GF-D8 (cell line): ENCODE results near the gene TMEM92.
"Not testable (repeated sequence)": the region's sequence is repeated elsewhere in the genome, so short reads cannot be mapped to it uniquely, and the experiment has no call there.

Experiments used
- DNase-seq: peaks from one replicate; lab custom pipeline; 2025; lab: John Stamatoyannopoulos, UW

Gene TMEM92

GRCh38 chr17:50262001-50262794 is 12.1 kb upstream of the TMEM92 start:
- no peak for DNase-seq

DNA sequence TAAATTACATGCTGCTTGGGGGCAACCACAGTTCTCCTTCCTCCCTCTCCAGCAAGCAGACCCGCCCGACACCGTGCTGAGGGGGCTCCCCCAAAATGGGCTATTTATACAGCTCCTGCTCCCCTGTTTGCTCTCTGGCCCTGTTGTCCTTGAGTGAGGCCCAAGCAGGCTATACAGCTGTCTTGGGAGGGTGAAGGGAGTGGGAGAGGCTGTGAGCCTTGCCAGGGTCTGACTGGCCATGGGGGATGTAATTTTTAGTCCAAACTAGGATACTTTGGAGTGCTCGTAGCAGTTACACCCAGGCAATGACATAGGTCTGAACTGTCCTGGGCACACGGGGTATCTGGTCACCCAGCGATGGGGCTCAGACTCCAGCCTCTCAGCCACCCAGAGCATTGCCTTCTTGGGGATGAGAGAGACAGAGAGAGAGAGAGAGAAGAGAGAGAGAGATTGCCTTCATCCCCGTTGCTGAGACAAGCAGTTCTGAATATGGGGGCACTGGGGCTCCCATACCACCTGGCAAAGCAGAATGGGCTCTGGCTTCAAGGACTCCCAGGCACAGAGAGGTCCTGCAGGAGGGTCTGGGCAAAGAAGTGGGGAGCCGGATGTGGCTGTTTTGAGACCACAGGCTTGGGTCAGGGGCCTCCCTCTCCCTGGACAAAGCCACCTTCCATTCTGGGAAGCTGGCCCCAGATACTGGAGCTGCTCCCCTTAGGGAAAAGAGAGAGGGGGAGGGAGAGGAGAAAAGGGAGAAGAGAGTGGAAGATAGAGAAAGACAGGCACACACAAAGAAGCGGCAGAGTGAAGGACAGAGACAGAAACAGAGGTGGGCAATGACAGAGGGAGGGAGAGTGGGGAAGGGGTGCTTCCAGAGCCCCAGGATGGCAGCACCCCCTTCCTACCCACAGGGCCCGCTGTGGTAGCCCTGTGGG is 10.7 kb upstream of the TMEM92 start:
- DNase-seq, result no peak

DNA sequence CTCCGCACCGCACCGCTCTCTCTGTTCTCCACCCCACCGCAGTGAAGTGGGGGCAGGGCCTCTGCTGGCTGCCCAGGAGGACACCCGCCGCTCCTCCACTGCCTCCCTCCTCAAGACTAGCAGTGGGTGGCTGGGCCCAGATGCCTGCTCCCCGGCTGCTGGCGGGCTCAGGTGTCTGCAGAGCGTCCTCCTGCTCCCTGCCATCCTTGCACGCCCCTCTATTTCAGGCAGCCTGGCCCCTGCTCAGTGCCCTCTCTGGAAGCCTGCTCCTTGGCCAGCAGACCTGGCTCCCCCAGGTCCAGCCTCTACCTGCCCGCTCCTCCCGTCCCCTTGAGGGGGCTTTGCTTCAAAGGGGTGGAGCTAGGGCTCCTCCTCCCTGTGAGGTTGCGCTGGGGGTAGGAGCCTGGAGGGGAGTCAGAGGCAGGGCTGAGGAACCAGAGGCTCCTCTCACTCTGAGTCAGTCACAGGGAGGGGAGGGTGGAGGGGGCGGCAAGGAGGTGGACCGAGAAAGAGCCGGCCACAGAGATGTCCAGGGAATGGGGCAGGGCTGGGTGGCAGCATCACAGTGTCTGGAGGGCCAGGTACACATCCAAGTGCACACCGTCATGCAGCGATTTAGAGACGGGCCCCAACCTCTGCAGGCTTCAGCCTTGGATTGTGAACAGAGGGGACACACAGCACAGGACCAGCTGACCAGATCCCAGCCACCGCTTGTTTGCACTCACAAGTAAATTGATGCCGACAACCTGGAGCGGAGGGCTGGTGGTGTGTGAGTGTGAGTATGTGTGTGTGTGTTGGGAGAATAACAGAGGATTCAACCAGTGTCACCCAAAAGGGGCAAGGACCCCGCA is 9.8 kb upstream of the TMEM92 start:
- no peak for DNase-seq

DNA sequence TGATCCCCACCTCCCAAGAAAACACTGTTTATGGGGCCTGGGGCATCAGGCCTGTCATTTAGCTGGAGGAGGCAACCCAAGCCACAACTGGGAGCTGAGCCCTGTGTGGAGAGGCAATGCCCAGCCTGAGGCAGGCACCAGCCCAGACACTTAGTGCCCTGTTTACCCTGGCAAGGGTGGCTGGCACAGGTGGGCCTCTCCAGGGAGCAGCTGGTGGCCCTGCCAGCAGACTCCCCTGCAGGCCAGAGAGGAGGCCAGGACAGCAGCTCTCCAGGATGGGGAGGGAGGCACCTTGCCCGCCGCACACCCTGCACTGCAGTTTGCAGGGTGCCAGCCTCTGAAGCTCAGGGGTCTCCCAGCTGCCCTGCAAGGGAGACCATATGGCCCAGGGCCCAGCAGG is 9.1 kb upstream of the TMEM92 start:
- DNase-seq, result no peak

GRCh38 chr17:50265690-50266315 is 8.5 kb upstream of the TMEM92 start:
- DNase-seq, result no peak

DNA sequence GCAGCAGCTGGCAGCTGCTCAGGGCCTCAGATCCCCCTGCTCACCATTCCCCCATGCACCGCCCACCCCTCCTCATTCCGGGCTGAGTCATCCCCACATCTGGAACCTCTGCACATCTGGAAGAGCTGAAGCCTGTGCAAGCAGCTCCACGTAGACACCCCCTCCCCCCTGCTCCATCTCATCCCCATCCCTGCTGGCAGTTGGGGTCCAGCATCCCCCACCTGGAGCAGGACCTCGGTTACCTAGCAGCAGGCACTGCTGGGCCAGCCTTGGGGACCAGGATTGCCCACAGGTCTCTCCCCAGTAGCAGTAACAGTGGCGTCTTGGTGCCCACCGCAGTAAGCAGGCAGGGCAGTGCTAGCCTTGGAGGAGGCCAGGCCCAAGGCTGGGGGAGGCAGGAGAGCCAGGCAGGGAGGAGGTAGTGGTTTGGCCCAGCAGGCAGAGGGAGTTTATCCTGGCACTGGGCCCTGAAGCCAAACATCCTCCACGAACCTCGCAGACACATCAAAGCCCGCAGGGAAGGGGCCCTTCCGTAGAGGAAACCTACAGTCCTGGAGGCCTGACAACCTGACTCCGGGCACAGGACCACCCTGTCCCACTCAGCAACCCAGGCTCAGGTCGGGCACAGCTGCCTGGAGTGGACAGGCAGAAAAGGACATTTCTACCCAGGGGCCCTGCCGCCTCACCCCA is 7.7 kb upstream of the TMEM92 start:
- DNase-seq, result no peak

GRCh38 chr17:50267074-50267841 is 7.0 kb upstream of the TMEM92 start:
- no peak for DNase-seq

DNA sequence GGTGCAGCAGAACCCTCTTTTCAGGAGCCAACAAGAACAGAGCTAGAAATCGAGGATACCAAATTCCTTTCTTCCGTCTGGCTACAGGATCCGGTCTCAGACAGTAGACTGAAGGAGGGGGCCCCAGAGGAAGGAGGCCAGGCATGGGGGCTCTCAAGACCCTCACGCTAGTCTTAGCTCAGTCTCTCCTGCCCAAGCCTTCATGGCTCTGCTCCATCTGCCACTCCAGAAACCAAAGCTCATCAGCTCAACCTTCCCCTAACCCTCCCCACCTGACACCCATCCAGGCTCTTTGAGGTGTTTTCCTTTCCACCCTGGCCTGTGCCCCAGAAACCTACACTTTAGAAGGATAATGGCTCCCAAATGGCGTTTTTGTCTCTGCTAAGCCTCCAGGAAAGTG is 6.2 kb upstream of the TMEM92 start:
- DNase-seq, result no peak

DNA sequence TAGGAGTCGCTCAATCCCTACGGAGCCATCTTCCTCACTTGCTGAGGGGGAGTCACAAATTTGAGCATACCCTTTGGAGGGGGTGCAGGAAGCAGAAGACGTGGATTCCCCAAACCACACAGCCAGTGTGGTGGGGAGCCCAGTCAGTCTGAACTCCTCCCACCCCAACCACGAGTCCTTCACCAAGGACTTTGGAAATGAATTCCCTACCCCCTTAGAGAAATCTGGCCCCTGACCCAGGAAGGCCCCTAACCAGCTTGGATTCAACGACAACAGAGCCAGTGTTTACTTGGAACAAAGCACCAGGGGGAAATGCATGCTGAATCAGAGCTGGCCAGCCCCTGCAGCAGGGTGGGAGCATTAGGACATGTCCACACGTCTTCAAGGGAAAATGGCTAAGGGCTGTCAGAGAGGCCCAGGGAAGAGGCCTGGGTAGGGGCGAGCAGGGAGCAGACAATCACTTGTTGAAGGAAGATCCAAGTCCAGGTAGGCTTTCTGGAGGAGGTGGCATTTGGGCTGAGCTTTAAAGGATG is 5.5 kb upstream of the TMEM92 start:
- DNase-seq, result no peak

- no peak for DNase-seq
Measured at GRCh38 chr17:50269477-50270434, 4.5 kb upstream of the TMEM92 start.

GRCh38 chr17:50270435-50271362 is 3.6 kb upstream of the TMEM92 start:
- no peak for DNase-seq

GRCh38 chr17:50271363-50271750 is 2.9 kb upstream of the TMEM92 start:
- DNase-seq, result not testable (repeated sequence)

DNA sequence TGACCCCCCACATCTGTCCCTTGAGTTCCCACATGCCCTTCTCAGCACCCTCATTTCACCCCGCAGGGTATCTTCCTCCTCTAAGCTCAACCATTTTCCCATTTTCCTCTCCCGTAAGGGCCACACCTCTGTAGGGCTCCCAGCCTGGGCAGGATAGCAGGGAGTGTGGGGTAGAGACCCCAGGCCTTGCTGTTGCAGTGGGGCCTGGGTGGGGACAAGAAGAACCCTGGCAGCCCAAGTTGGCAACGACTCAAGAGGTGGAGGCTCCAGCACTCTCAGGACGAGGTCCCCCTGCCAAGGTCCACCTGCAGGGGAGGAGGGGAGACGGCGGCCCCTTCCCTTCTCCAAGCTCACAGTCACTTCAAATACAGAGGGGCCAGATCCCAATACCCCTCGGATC is 2.0 kb upstream of the TMEM92 start:
- no peak for DNase-seq

DNA sequence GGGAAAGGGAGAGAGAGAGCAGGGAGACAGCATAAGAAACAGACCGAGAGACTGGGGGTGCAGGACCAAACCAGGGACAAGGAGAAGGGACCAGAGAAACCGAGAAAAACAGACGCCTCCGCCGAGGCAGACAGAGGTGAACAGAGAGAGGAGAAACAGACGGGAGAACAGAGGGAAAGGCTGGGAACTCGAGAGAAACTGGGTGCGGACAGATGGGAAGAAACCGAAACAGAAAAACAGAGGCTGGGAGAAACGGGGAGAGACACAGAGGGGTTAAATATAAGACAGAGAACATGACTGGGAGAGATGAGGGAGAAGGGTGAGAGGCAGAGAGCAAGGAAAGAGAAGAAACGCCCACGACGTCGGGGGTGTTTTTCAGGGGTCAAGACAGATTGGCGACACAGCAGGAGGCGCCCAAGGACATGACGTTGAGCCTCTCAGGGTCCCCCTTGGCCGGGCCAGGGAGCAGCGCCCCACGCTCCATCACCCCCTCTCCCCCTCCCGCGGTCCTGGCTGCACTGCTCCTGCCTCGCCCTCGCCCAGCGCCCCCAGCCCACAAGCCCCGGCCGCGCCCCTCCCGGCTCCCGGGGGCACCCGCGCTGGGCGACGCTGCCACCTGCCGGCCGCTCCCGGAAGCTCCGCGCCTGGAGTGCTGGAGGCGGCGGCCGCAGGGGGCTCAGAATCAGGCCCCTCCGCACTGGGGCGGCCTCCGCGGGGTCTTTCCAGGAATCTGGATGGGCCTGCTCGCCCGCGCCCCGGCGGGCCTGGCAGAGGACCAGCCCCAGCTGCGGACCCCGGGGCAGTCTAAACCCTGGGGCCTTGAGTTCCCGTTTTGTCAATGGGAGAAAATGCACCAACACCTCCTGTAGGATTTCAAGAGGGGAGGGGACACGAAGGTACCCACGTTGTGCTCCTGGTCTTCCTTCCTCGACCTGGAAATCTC is 1.3 kb upstream of the TMEM92 start:
- DNase-seq, result no peak

- DNase-seq, result no peak
Measured at GRCh38 chr17:50273654-50274040, 619 bp upstream of the TMEM92 start.

DNA sequence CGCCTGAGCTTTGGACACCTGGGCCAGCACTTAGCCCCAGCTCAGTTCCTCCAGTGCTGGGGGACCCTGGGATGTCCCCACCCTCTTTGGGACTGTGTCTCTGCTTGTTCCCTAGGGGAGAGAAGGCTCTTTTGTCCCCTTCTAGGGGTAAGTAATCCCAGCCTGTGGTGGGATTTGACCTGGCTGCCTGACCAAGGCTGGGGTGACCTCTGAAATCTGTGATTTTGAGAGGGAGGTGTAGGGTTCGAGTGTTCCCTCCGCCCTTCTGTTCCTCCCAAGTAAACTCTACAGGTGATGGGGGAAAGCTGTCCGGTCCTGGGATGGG is 593 bp downstream of the TMEM92 start:
- DNase-seq, result no peak

GRCh38 chr17:50275279-50275678 is 1.0 kb downstream of the TMEM92 start:
- DNase-seq, result no peak
